ENCODE results near the gene RASA3.

The RASA3 gene

DNA sequence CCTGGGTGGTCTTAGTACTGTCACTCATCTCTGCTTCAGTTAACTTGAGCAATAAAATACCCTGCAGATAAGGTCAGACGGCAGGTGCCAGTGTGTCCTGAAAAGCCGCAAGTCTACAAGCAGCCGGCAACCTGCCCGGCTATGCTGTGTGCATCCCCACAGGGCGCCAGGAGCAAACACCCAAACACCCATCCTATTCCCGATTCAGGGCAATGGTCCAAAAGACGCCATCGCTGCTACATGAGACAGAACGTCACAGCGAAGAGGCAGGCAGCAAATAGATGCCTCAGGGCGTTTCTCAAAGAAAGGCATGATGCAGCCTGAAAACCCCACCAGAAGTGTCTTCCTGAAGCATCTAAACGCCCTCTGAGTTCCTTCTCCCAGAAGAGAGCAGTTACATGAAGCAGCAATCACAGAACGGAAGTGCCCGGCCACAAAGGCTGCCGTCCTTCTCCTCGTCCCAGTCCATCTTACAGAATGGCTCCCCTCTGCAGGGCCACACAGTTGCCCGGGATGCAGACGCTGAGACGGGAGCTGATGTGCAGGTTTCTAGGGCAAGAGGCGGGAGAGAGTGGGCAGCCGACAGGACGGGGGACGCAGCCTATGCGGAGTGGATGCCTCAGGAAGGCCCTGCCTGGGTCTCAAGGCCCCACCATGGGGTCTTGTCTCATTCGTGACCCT lies 35.1 kb downstream of the RASA3 start:
- TF ChIP-seq EZH2 (IDR thresholded peaks at IDR 0.05; ENCODE audit: borderline replicate concordance, low read depth, low read length, severe bottlenecking): no peak
- TF ChIP-seq, protein P1, sequence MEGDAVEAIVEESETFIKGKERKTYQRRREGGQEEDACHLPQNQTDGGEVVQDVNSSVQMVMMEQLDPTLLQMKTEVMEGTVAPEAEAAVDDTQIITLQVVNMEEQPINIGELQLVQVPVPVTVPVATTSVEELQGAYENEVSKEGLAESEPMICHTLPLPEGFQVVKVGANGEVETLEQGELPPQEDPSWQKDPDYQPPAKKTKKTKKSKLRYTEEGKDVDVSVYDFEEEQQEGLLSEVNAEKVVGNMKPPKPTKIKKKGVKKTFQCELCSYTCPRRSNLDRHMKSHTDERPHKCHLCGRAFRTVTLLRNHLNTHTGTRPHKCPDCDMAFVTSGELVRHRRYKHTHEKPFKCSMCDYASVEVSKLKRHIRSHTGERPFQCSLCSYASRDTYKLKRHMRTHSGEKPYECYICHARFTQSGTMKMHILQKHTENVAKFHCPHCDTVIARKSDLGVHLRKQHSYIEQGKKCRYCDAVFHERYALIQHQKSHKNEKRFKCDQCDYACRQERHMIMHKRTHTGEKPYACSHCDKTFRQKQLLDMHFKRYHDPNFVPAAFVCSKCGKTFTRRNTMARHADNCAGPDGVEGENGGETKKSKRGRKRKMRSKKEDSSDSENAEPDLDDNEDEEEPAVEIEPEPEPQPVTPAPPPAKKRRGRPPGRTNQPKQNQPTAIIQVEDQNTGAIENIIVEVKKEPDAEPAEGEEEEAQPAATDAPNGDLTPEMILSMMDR (IDR thresholded peaks at IDR 0.05; ENCODE audit: borderline replicate concordance, extremely low read depth, low read length, poor library complexity, severe bottlenecking): no peak
- H3K4me2 ChIP-seq (ENCODE audit: insufficient read depth, low read length): no peak overlapping the region
- H3K27me3 ChIP-seq (ENCODE audit: insufficient read depth, low read length, poor library complexity): no peaks in the 10 kb centered on the region
- H4K20me1 ChIP-seq (ENCODE audit: insufficient read depth, low read length): peaks cover 61% of the 10 kb centered on the region
- H3K4me1 ChIP-seq (ENCODE audit: insufficient read depth, low read length): no peaks in the 10 kb centered on the region
- no peaks in the 10 kb centered on the region for H3K36me3 ChIP-seq (ENCODE audit: insufficient read depth, low read length)
- H3K9ac ChIP-seq (ENCODE audit: low read depth, low read length): no peak overlapping the region
- peaks cover 5% of the 10 kb centered on the region for H3K9me3 ChIP-seq (ENCODE audit: insufficient read depth, low read length, severe bottlenecking)
- DNase-seq (no peak), ATAC-seq (ENCODE audit: insufficient read depth, low read depth) (no peak)
- H2AFZ ChIP-seq (ENCODE audit: low read depth, low read length): no peak overlapping the region
- H3K27ac ChIP-seq (ENCODE audit: low read length): no peak overlapping the region
- H3K79me2 ChIP-seq (ENCODE audit: insufficient read depth, low read length): peaks cover 69% of the 10 kb centered on the region
- H3K4me3 ChIP-seq (ENCODE audit: low read depth in 1 of 2, low read length in 2 of 2): no peak overlapping the region

DNA sequence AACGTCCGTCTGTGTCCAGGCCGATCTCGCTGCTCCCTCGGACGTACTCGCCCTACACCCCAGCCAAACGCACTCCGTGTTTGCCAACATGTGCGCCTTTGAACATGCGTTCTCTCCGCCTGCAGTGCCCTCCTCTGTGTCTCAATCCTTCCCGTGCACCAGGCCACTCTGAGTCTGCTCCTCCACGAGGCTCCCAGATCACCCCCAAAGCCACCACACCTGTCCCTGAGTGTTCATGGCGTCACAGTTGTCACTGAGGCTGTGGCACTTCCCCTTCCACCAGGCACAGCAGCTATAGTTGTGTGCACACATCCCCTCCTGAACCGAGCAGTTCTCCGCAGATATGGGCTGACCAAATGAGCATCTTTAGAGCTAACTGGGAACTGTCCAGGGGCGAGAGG lies 35.6 kb downstream of the RASA3 start:
- DNase-seq (no peak), ATAC-seq (ENCODE audit: insufficient read depth, low read depth) (no peak)
- Histone ChIP-seq H3K4me3 (ENCODE audit: low read depth in 1 of 2, low read length in 2 of 2) (no peak overlapping the region), H2AFZ (ENCODE audit: low read depth, low read length) (no peak overlapping the region), H3K79me2 (ENCODE audit: insufficient read depth, low read length) (peaks cover 64% of the 10 kb centered on the region), H3K9ac (ENCODE audit: low read depth, low read length) (no peak overlapping the region), H3K27ac (ENCODE audit: low read length) (no peak overlapping the region), H3K27me3 (ENCODE audit: insufficient read depth, low read length, poor library complexity) (no peaks in the 10 kb centered on the region), H3K36me3 (ENCODE audit: insufficient read depth, low read length) (no peaks in the 10 kb centered on the region), H3K9me3 (ENCODE audit: insufficient read depth, low read length, severe bottlenecking) (peaks cover 5% of the 10 kb centered on the region), H4K20me1 (ENCODE audit: insufficient read depth, low read length) (peaks cover 56% of the 10 kb centered on the region), H3K4me1 (ENCODE audit: insufficient read depth, low read length) (no peaks in the 10 kb centered on the region), H3K4me2 (ENCODE audit: insufficient read depth, low read length) (no peak overlapping the region)
- TF ChIP-seq, protein P1 (IDR thresholded peaks at IDR 0.05; ENCODE audit: borderline replicate concordance, extremely low read depth, low read length, poor library complexity, severe bottlenecking): no peak
- no peak for TF ChIP-seq EZH2 (IDR thresholded peaks at IDR 0.05; ENCODE audit: borderline replicate concordance, low read depth, low read length, severe bottlenecking)

DNA sequence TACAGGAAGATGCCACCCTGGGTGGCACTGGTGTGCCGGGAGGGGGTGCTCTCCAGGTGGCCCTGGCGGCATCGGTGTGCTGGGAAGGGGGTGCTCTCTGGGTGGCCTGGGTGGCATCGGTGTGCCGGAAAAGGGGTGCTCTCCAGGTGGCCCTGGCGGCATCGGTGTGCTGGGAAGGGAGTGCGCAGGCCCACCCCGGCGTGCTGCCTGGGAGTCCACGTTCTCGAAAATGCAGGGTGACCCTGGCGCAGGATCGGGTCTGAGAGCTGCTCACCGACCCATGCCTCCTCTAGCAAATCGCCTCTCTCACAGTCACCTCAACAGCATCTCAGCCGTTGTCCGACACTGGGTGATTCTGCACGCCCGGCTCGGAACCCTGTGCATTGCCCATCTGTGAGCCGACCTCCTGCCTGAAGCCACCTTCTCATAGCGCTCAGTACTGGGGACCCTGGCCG lies 36.4 kb downstream of the RASA3 start:
- no peaks in the 10 kb centered on the region for H3K36me3 ChIP-seq (ENCODE audit: insufficient read depth, low read length)
- no peak overlapping the region for H2AFZ ChIP-seq (ENCODE audit: low read depth, low read length)
- H3K4me3 ChIP-seq (ENCODE audit: low read depth in 1 of 2, low read length in 2 of 2): no peak overlapping the region
- H3K27ac ChIP-seq (ENCODE audit: low read length): no peak overlapping the region
- DNase-seq (no peak), ATAC-seq (ENCODE audit: insufficient read depth, low read depth) (no peak)
- H3K4me1 ChIP-seq (ENCODE audit: insufficient read depth, low read length): no peaks in the 10 kb centered on the region
- H3K9me3 ChIP-seq (ENCODE audit: insufficient read depth, low read length, severe bottlenecking): peaks cover 5% of the 10 kb centered on the region
- TF ChIP-seq, protein P1 (IDR thresholded peaks at IDR 0.05; ENCODE audit: borderline replicate concordance, extremely low read depth, low read length, poor library complexity, severe bottlenecking): no peak
- no peak for TF ChIP-seq EZH2 (IDR thresholded peaks at IDR 0.05; ENCODE audit: borderline replicate concordance, low read depth, low read length, severe bottlenecking)
- no peak overlapping the region for H3K9ac ChIP-seq (ENCODE audit: low read depth, low read length)
- no peaks in the 10 kb centered on the region for H3K27me3 ChIP-seq (ENCODE audit: insufficient read depth, low read length, poor library complexity)
- peaks cover 52% of the 10 kb centered on the region for H4K20me1 ChIP-seq (ENCODE audit: insufficient read depth, low read length)
- peaks cover 67% of the 10 kb centered on the region for H3K79me2 ChIP-seq (ENCODE audit: insufficient read depth, low read length)
- H3K4me2 ChIP-seq (ENCODE audit: insufficient read depth, low read length): no peak overlapping the region

Data from DND-41 (cell line).